IMR-90 (cell line): Measurements from ENCODE around the gene KATNB1. TPM values are rescaled to one million over a fixed set of nuclear protein-coding genes. Genes with fewer than 3 reads are reported as not detected.

Source experiments
- ATAC-seq: fragments of 200-7000 bp; cut with Tn5 transposase; 2 replicates; pipeline ENCODE4 v1.9.1; 2020; ENCODE audit warnings: low read depth, mild to moderate bottlenecking, moderate library complexity
- BruUV-seq: library from RNA; stranded (reverse); fragments of 400-500 nt; replicated peaks from 2 replicates; lab custom pipeline; 2021; lab: Mats Ljungman, UMichigan
- CTCF ChIA-PET: fragments of 300-600 bp; formaldehyde crosslinking; extraction: SDS; loops from one replicate; lab custom pipeline; 2021; ENCODE audit warnings: antibody characterized with exemption; lab: Yijun Ruan, JAX
- POLR2A ChIA-PET: fragments of 300-600 bp; sonication (Branson Sonifier 250); formaldehyde crosslinking; loops from one replicate; lab custom pipeline; 2022; ENCODE audit warnings: antibody characterized with exemption; ENCODE audit not compliant: unreplicated experiment; lab: Charles Lee
- DNase-seq: peaks from one replicate; pipeline ENCODE4 v3.0.0; 2013
- H2AFZ ChIP-seq: replicated peaks from 2 replicates; pipeline ENCODE3; 2013; ENCODE audit warnings: low read length, mild to moderate bottlenecking; ENCODE audit not compliant: poor library complexity
- H2AK5ac ChIP-seq: 2 replicates; pipeline ENCODE4 v1.6.1; 2013; ENCODE audit warnings: low read depth, low read length, inconsistent platforms
- H2AK9ac ChIP-seq: replicated peaks from 2 replicates; pipeline ENCODE3; 2013; ENCODE audit warnings: mild to moderate bottlenecking, low read depth, low read length, moderate library complexity; ENCODE audit not compliant: poor library complexity
- H2BK120ac ChIP-seq: 2 replicates; pipeline ENCODE4 v1.6.1; 2013; ENCODE audit warnings: low read depth, low read length, inconsistent platforms
- H2BK15ac ChIP-seq: 3 replicates; pipeline ENCODE4 v1.6.1; 2013; ENCODE audit warnings: low read depth, low read length, inconsistent platforms
- H2BK20ac ChIP-seq: 2 replicates; pipeline ENCODE4 v1.6.1; 2013; ENCODE audit warnings: low read depth, mild to moderate bottlenecking, inconsistent platforms, low read length, moderate library complexity
- H2BK5ac ChIP-seq: 2 replicates; pipeline ENCODE4 v1.6.1; 2013; ENCODE audit warnings: mild to moderate bottlenecking, low read depth, low read length, inconsistent platforms; ENCODE audit not compliant: poor library complexity, severe bottlenecking
- H3K14ac ChIP-seq: replicated peaks from 2 replicates; pipeline ENCODE4 v1.6.1; 2013; ENCODE audit warnings: low read depth, low read length, inconsistent platforms
- H3K18ac ChIP-seq: 2 replicates; pipeline ENCODE4 v1.6.1; 2013; ENCODE audit warnings: low read depth, low read length, control low read depth
- H3K23ac ChIP-seq: 2 replicates; pipeline ENCODE4 v1.6.1; 2013; ENCODE audit warnings: low read depth, low read length, inconsistent platforms
- H3K27ac ChIP-seq: 2 replicates; pipeline ENCODE4 v1.5.1; 2013; ENCODE audit warnings: mild to moderate bottlenecking, control low read depth, low read length; ENCODE audit not compliant: insufficient read depth
- H3K27me3 ChIP-seq: 2 replicates; pipeline ENCODE4 v1.6.1; 2013; ENCODE audit warnings: low read length; ENCODE audit not compliant: control insufficient read depth, insufficient read depth
- H3K36me3 ChIP-seq: 2 replicates; pipeline ENCODE4 v1.6.1; 2013; ENCODE audit warnings: low read length, mixed read lengths; ENCODE audit not compliant: control insufficient read depth, insufficient read depth
- H3K4ac ChIP-seq: 2 replicates; pipeline ENCODE4 v1.6.1; 2013; ENCODE audit warnings: low read depth, low read length, inconsistent platforms
- H3K4me1 ChIP-seq: 2 replicates; pipeline ENCODE4 v1.6.1; 2013; ENCODE audit warnings: low read length, mixed read lengths; ENCODE audit not compliant: control insufficient read depth, insufficient read depth
- H3K4me2 ChIP-seq: 2 replicates; pipeline ENCODE4 v1.6.1; 2013; ENCODE audit warnings: low read depth, mild to moderate bottlenecking, control low read depth, low read length, moderate library complexity
- H3K4me3 ChIP-seq: 2 replicates; pipeline ENCODE4 v1.5.1; 2013; ENCODE audit warnings: low read depth, mild to moderate bottlenecking, control low read depth, low read length, moderate library complexity; ENCODE audit not compliant: insufficient read depth
- H3K56ac ChIP-seq: 2 replicates; pipeline ENCODE4 v1.6.1; 2013; ENCODE audit warnings: low read length, inconsistent platforms; ENCODE audit not compliant: insufficient read depth; ENCODE audit errors: extremely low read depth
- H3K79me1 ChIP-seq, 2 experiments: 2 replicates each; pipeline ENCODE4 v1.6.1; 2013; ENCODE audit warnings: low read length in 2 of 2, inconsistent platforms in 1 of 2, low read depth in 1 of 2
- H3K9ac ChIP-seq: 2 replicates; pipeline ENCODE4 v1.6.1; 2013; ENCODE audit warnings: low read depth, low read length, control low read depth
- H3K9me1 ChIP-seq: 2 replicates; pipeline ENCODE4 v1.6.1; 2013; ENCODE audit warnings: low read length, inconsistent platforms; ENCODE audit not compliant: insufficient read depth
- H3K9me3 ChIP-seq: 2 replicates; pipeline ENCODE4 v1.6.1; 2013; ENCODE audit warnings: low read length; ENCODE audit not compliant: control insufficient read depth, insufficient read depth
- H4K20me1 ChIP-seq: 2 replicates; pipeline ENCODE4 v1.6.1; 2013; ENCODE audit warnings: low read length, inconsistent platforms; ENCODE audit not compliant: insufficient read depth
- H4K5ac ChIP-seq: 2 replicates; pipeline ENCODE4 v1.6.1; 2013; ENCODE audit warnings: mild to moderate bottlenecking, low read depth, low read length, control low read depth
- H4K8ac ChIP-seq, 2 experiments: 2 replicates each; pipeline ENCODE4 v1.6.1; 2013; ENCODE audit warnings: low read depth in 2 of 2, low read length in 2 of 2, control low read depth in 1 of 2, inconsistent platforms in 1 of 2
- H4K91ac ChIP-seq: 2 replicates; pipeline ENCODE4 v1.6.1; 2013; ENCODE audit warnings: low read depth, low read length, inconsistent platforms; ENCODE audit not compliant: insufficient read depth
- BHLHE40 ChIP-seq: fragments of 150-350 bp; IDR thresholded peaks from 2 replicates; pipeline ENCODE4 v1.6.1; 2016; ENCODE audit warnings: mild to moderate bottlenecking, low read depth, low read length
- CEBPB ChIP-seq: IDR thresholded peaks from 2 replicates; pipeline ENCODE4 v1.6.1; 2012; ENCODE audit warnings: low read depth, low read length, improper control_type of control experiment
- CHD1 ChIP-seq: IDR thresholded peaks from 2 replicates; pipeline ENCODE4 v1.6.1; 2012; ENCODE audit warnings: low read depth, low read length, improper control_type of control experiment
- MAFK ChIP-seq: IDR thresholded peaks from 2 replicates; pipeline ENCODE4 v1.6.1; 2012; ENCODE audit warnings: low read depth, low read length, improper control_type of control experiment
- MAZ ChIP-seq: IDR thresholded peaks from 2 replicates; pipeline ENCODE4 v1.6.1; 2012; ENCODE audit warnings: low read depth, mild to moderate bottlenecking, low read length, improper control_type of control experiment, moderate library complexity, borderline replicate concordance
- MXI1 ChIP-seq: IDR thresholded peaks from 2 replicates; pipeline ENCODE4 v1.6.1; 2012; ENCODE audit warnings: low read depth, mild to moderate bottlenecking, low read length, moderate library complexity, borderline replicate concordance
- NFE2L2 ChIP-seq: fragments of 150-350 bp; IDR thresholded peaks from 2 replicates; pipeline ENCODE4 v1.6.1; 2016; ENCODE audit warnings: low read depth, mild to moderate bottlenecking, low read length
- POLR2A ChIP-seq: IDR thresholded peaks from 2 replicates; pipeline ENCODE4 v1.6.1; 2012; ENCODE audit warnings: mild to moderate bottlenecking, low read depth, low read length
- RAD21 ChIP-seq: IDR thresholded peaks from 2 replicates; pipeline ENCODE4 v1.6.1; 2012; ENCODE audit warnings: low read length, improper control_type of control experiment
- RCOR1 ChIP-seq: IDR thresholded peaks from 2 replicates; pipeline ENCODE4 v1.6.1; 2012; ENCODE audit warnings: mild to moderate bottlenecking, low read length, improper control_type of control experiment; ENCODE audit not compliant: insufficient replicate concordance
- RFX5 ChIP-seq: IDR thresholded peaks from 2 replicates; pipeline ENCODE4 v1.8.0; 2012; ENCODE audit warnings: low read depth, mild to moderate bottlenecking, low read length, moderate library complexity
- SMC3 ChIP-seq: fragments of 150-350 bp; IDR thresholded peaks from 2 replicates; pipeline ENCODE4 v1.6.1; 2016; ENCODE audit warnings: low read depth, mild to moderate bottlenecking, antibody characterized with exemption, low read length, moderate library complexity
- WGBS, 2 experiments: methylation state at CpG; one replicate each; pipeline versions ENCODE4 v1.1.5 to v1.1.7; 2013; ENCODE audit warnings: missing lambda C conversion rate in 2 of 2; ENCODE audit not compliant: insufficient read length in 1 of 2; ENCODE audit errors: extremely low coverage in 2 of 2; 5-methylcytosine and 5-hydroxymethylcytosine counted together
- dilution Hi-C: fragments of 300-500 bp; cut with HindIII; formaldehyde crosslinking; loops from one replicate; pipeline ENCODE4 v1.14.3; 2018; ENCODE audit warnings: low sequenced_read_pairs; ENCODE audit not compliant: unreplicated experiment
- in situ Hi-C: fragments of 300-500 bp; cut with MboI; formaldehyde crosslinking; loops from 3 replicates; pipeline ENCODE4 v1.14.3; 2019; ENCODE audit warnings: low sequenced_read_pairs, inconsistent platforms, mixed read lengths
- intact Hi-C: fragments of 100-400 bp; cut with micrococcal nuclease; formaldehyde crosslinking; loops from 2 replicates; pipeline ENCODE4 v1.10.0; 2022
- polyA plus RNA-seq, 3 experiments: library from polyadenylated mRNA; depleted of rRNA; stranded (reverse); fragments of >200 nt; gene quantifications; 2 replicates each; pipeline ENCODE4 v1.2.3, GENCODE V29; 2012; ENCODE audit warnings: low replicate concordance in 1 of 3
- total RNA-seq: library from RNA; depleted of rRNA; stranded (reverse); fragments of >200 nt; gene quantifications from 2 replicates; pipeline ENCODE4 v1.2.3, GENCODE V29; 2012
- TF ChIP-seq, protein P1 (sequence below): conservative IDR thresholded peaks from 2 replicates; pipeline ENCODE4 v1.5.1; 2012; ENCODE audit warnings: mild to moderate bottlenecking, low read depth, low read length, improper control_type of control experiment
- TF ChIP-seq, protein P2 (sequence below): fragments of 150-350 bp; IDR thresholded peaks from 2 replicates; pipeline ENCODE4 v1.6.1; 2017; ENCODE audit warnings: mild to moderate bottlenecking, antibody characterized with exemption, low read length, low read depth
- TF ChIP-seq, protein P3 (sequence below): fragments of 150-350 bp; IDR thresholded peaks from 2 replicates; pipeline ENCODE4 v1.6.1; 2016; ENCODE audit warnings: low read depth, mild to moderate bottlenecking, low read length, moderate library complexity, borderline replicate concordance

The KATNB1 gene
- total and polyA plus RNA-seq, 2 of the 4 experiments (the other 2 are of a cell fraction) = 10.9 to 23.5 TPM

DNA sequence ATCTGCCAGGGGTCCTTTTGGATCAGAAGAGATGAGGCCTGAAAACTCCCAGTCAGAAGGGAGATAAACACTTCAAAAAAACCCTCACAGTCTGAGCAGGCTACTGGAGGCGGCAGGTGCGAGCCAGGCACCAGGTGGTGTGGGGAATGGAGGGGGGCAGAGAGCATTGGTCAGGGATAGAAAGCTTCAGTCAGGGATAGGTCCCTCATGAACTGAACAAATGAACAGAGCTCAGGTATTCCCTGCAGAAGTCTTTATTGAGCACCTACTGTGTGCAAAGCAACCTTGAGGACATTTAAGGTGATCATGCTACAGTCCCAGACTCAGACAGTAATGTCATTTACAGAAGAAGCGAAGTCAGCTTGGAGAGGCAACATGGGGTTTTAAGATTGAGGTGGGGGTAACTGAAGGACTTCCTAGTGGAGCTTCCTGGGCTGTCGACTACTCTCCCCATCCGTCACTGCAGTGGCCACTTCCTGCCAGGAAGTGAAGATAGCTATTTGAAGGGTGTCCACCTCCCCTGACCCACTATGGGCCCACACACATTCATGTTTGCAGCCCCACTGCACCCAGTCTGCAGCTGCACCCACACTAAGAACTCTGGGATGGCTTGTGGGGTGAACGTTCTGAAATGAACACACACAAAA lies 63.5 kb downstream of the KATNB1 start:
- Histone ChIP-seq H4K8ac (no peak overlapping the region; a peak in 1 of 4 replicates), H3K4me3 (no peak overlapping the region), H2BK120ac (no peak overlapping the region), H3K56ac (no peak overlapping the region), H3K36me3 (peaks cover 31% of the 10 kb centered on the region), H2BK5ac (no peak overlapping the region), H2BK20ac (no peak overlapping the region), H3K9me3 (no peaks in the 10 kb centered on the region), H3K9me1 (peaks cover 31% of the 10 kb centered on the region), H2AK5ac (peak overlapping the region; percentile 15; the same call in 1 of the 2 replicates), H3K4ac (0 out of 2 replicates have a peak overlapping the region, but pooled peaks have one; percentile 4), H3K4me2 (0 out of 2 replicates have a peak overlapping the region, but pooled peaks have one; percentile 19), H3K18ac (no peak overlapping the region), H3K23ac (no peak overlapping the region), H4K20me1 (peaks cover 36% of the 10 kb centered on the region), H2AFZ (no peak overlapping the region), H3K4me1 (peaks cover 29% of the 10 kb centered on the region), H3K14ac (0 out of 2 replicates have a peak overlapping the region, but pooled peaks have one; percentile 34), H3K79me1 (peaks cover 7 to 74% of the 10 kb centered on the region in 2 experiments), H4K91ac (no peak overlapping the region), H2BK15ac (no peak overlapping the region), H3K27me3 (no peaks in the 10 kb centered on the region), H4K5ac (no peak overlapping the region), H3K9ac (0 out of 2 replicates have a peak overlapping the region, but pooled peaks have one; percentile 1), H3K27ac (no peak overlapping the region), H2AK9ac (no peak overlapping the region)
- no peak for DNase-seq
- ATAC-seq = no peak
- intact Hi-C loops = no loop called here
- BruUV-seq = no TSS peak
- TF ChIP-seq, protein P1, sequence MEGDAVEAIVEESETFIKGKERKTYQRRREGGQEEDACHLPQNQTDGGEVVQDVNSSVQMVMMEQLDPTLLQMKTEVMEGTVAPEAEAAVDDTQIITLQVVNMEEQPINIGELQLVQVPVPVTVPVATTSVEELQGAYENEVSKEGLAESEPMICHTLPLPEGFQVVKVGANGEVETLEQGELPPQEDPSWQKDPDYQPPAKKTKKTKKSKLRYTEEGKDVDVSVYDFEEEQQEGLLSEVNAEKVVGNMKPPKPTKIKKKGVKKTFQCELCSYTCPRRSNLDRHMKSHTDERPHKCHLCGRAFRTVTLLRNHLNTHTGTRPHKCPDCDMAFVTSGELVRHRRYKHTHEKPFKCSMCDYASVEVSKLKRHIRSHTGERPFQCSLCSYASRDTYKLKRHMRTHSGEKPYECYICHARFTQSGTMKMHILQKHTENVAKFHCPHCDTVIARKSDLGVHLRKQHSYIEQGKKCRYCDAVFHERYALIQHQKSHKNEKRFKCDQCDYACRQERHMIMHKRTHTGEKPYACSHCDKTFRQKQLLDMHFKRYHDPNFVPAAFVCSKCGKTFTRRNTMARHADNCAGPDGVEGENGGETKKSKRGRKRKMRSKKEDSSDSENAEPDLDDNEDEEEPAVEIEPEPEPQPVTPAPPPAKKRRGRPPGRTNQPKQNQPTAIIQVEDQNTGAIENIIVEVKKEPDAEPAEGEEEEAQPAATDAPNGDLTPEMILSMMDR = no peak
- TF ChIP-seq CHD1 (no peak), SMC3 (no peak), POLR2A (no peak), MAZ (no peak), BHLHE40 (no peak), MXI1 (no peak), RAD21 (no peak), MAFK (no peak), RFX5 (no peak), NFE2L2 (no peak), CEBPB (no peak), RCOR1 (no peak)
- TF ChIP-seq, protein P2, sequence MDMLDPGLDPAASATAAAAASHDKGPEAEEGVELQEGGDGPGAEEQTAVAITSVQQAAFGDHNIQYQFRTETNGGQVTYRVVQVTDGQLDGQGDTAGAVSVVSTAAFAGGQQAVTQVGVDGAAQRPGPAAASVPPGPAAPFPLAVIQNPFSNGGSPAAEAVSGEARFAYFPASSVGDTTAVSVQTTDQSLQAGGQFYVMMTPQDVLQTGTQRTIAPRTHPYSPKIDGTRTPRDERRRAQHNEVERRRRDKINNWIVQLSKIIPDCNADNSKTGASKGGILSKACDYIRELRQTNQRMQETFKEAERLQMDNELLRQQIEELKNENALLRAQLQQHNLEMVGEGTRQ = no peak
- TF ChIP-seq, protein P3, sequence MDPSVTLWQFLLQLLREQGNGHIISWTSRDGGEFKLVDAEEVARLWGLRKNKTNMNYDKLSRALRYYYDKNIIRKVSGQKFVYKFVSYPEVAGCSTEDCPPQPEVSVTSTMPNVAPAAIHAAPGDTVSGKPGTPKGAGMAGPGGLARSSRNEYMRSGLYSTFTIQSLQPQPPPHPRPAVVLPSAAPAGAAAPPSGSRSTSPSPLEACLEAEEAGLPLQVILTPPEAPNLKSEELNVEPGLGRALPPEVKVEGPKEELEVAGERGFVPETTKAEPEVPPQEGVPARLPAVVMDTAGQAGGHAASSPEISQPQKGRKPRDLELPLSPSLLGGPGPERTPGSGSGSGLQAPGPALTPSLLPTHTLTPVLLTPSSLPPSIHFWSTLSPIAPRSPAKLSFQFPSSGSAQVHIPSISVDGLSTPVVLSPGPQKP = no peak
- in situ Hi-C loops = no loop called here
- dilution Hi-C loops = no loop called here
- ChIA-PET CTCF (interaction anchor here (1.6 kb wide), 1 partner anchor 64 kb away, joined by 7 read pairs; no protein-coding TSS in a partner anchor), POLR2A (interaction anchor here (0.6 kb wide), 1 partner anchor 9 kb away, joined by 4 read pairs; no protein-coding TSS in a partner anchor)
- 100% methylated on average over 2 of the region's 6 CpGs; no CpG with 5 or more reads in 1 of the 2 experiments for WGBS, 2 experiments
